GM18508 (cell line): ENCODE data around the gene ENO3.

ENCODE experiments used
- ATAC-seq: cut with Tn5 transposase; IDR thresholded peaks from one replicate; pipeline ENCODE4 v1.9.1; 2021; ENCODE audit warnings: moderate number of reproducible peaks; ENCODE audit not compliant: insufficient read depth, unreplicated experiment

The ENO3 gene

DNA sequence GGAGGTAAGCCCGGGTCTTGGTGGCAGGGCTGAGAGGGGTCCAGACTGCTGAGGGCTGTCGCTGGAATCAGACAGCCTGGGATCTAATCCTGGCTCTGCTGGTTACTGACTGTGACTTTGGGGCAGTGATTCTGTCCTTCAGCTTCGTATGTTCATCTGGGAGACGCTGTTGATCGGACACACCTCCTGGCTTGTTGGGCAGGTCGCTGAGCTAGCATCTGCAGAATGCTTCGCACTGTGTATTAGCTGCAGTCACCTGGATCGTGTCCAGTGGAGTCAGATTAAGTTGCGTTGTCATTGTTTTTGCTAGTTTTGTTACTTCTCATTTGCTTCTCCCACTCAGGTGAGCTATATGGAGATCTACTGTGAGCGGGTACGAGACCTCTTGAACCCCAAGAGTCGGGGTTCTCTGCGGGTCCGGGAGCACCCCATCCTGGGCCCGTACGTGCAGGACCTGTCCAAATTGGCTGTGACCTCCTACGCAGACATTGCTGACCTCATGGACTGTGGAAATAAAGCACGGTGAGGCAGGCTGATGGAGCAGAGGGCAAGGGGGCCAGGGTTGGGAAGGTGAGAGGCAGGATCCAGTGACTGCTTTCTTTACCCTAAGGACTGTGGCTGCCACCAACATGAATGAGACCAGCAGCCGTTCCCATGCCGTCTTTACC, 51.3 kb downstream of the ENO3 start:
- ATAC-seq, result no peak

DNA sequence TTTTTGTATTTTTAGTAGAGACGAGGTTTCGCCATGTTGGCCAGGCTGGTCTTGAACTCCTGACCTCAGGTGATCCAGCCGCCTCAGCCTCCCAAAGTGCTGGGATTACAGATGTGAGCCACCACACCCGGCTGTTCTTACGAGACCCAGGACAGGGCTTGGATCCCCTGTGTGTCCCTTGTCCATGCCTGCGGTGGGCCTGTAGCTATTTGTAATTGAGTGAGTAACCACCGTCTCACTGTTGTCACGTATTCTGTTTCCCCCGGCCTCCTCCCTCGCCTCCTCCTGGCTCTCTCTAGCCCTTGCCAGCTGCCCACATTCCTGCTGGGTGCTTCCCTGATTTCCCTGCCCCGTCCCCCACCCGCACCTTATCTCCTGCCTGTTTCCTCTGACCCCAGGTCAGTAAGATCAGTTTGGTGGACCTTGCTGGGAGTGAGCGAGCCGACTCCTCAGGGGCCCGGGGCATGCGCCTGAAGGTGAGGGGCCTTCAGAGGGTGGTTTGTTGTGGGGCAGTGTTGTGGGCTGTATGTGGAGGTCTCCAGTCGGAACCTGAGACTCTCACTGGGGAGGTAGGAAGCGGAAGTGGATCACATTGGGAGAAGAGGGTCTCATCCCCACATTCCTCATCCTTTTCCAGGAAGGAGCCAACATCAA, 52.4 kb downstream of the ENO3 start:
- ATAC-seq, result no peak
